WTC11 (cell line): ENCODE results near the gene IRF2BP2.

Source experiments
- CREM ChIP-seq: sonication (generic); formaldehyde crosslinking; IDR thresholded peaks from 2 replicates; pipeline ENCODE4 v1.8.1; 2022; ENCODE audit warnings: mild to moderate bottlenecking, missing genetic modification reagents, moderate library complexity
- FOXP1 ChIP-seq: sonication (generic); formaldehyde crosslinking; IDR thresholded peaks from 2 replicates; pipeline ENCODE4 v1.8.0; 2022; ENCODE audit warnings: missing genetic modification reagents, mild to moderate bottlenecking, moderate library complexity, borderline replicate concordance
- IRF2 ChIP-seq: sonication (generic); formaldehyde crosslinking; IDR thresholded peaks from 2 replicates; pipeline ENCODE4 v1.8.0; 2022; ENCODE audit warnings: low read depth, missing genetic modification reagents, borderline replicate concordance
- MYBL2 ChIP-seq: sonication (generic); formaldehyde crosslinking; IDR thresholded peaks from 2 replicates; pipeline ENCODE4 v1.8.1; 2023; ENCODE audit warnings: mild to moderate bottlenecking, moderate library complexity, missing genetic modification reagents
- SMAD3 ChIP-seq: sonication (generic); formaldehyde crosslinking; IDR thresholded peaks from 2 replicates; pipeline ENCODE4 v1.8.0; 2022; ENCODE audit warnings: missing genetic modification reagents, mild to moderate bottlenecking, borderline replicate concordance
- ZNF138 ChIP-seq: sonication (generic); formaldehyde crosslinking; conservative IDR thresholded peaks from 2 replicates; pipeline ENCODE4 v1.8.1; 2022; ENCODE audit warnings: mild to moderate bottlenecking, moderate library complexity, missing genetic modification reagents
- TF ChIP-seq, protein P1 (sequence below): fragments of 200-600 bp; IDR thresholded peaks from 2 replicates; pipeline ENCODE4 v1.8.0; 2022; ENCODE audit warnings: antibody characterized with exemption
- TF ChIP-seq, protein P2 (sequence below): sonication (generic); formaldehyde crosslinking; IDR thresholded peaks from 2 replicates; pipeline ENCODE4 v1.8.1; 2022; ENCODE audit warnings: low read depth, missing genetic modification reagents, borderline replicate concordance
- TF ChIP-seq, protein P3 (sequence below): sonication (generic); formaldehyde crosslinking; IDR thresholded peaks from 2 replicates; pipeline ENCODE4 v1.8.0; 2022; ENCODE audit warnings: mild to moderate bottlenecking, missing genetic modification reagents
- TF ChIP-seq, protein P4 (sequence below): sonication (generic); formaldehyde crosslinking; IDR thresholded peaks from 2 replicates; pipeline ENCODE4 v1.8.0; 2022; ENCODE audit warnings: mild to moderate bottlenecking, missing genetic modification reagents
- TF ChIP-seq, protein P5 (sequence below): sonication (generic); formaldehyde crosslinking; IDR thresholded peaks from 2 replicates; pipeline ENCODE4 v1.8.1; 2023; ENCODE audit warnings: mild to moderate bottlenecking, missing genetic modification reagents, borderline replicate concordance
- TF ChIP-seq, protein P6 (sequence below): sonication (generic); formaldehyde crosslinking; IDR thresholded peaks from 2 replicates; pipeline ENCODE4 v1.8.0; 2022; ENCODE audit warnings: mild to moderate bottlenecking, missing genetic modification reagents

DNA sequence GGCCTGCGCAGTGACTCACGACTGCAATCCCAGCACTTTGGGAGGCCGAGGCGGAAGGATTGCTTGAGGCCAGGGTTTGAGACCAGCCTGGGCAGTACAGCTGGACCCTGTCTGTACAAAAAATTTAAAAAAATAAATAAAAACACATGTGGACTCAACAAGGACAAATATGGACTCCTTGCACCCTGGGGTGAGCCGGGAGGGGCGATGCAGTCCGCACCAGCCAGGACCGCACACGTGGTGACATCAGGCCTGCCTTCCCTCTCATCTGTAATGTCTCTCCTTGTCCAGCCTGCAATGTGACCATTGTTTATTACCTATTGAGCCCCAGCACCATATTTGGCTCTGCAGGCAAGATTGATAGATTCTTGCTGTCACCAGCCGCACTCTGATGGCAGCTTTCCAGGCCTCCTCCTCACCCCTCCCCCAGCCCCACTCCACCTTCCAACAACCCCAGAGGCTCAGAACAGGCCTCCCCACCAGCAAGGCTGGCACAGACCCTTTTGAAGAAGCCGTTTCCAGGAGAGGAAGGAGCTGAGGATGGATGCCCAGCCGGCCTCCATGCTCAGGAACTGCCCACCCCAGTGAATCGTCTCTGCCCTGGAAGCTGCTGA is 55.2 kb downstream of the IRF2BP2 start:
- TF ChIP-seq, protein P1, sequence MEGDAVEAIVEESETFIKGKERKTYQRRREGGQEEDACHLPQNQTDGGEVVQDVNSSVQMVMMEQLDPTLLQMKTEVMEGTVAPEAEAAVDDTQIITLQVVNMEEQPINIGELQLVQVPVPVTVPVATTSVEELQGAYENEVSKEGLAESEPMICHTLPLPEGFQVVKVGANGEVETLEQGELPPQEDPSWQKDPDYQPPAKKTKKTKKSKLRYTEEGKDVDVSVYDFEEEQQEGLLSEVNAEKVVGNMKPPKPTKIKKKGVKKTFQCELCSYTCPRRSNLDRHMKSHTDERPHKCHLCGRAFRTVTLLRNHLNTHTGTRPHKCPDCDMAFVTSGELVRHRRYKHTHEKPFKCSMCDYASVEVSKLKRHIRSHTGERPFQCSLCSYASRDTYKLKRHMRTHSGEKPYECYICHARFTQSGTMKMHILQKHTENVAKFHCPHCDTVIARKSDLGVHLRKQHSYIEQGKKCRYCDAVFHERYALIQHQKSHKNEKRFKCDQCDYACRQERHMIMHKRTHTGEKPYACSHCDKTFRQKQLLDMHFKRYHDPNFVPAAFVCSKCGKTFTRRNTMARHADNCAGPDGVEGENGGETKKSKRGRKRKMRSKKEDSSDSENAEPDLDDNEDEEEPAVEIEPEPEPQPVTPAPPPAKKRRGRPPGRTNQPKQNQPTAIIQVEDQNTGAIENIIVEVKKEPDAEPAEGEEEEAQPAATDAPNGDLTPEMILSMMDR = no peak
- TF ChIP-seq, protein P2, sequence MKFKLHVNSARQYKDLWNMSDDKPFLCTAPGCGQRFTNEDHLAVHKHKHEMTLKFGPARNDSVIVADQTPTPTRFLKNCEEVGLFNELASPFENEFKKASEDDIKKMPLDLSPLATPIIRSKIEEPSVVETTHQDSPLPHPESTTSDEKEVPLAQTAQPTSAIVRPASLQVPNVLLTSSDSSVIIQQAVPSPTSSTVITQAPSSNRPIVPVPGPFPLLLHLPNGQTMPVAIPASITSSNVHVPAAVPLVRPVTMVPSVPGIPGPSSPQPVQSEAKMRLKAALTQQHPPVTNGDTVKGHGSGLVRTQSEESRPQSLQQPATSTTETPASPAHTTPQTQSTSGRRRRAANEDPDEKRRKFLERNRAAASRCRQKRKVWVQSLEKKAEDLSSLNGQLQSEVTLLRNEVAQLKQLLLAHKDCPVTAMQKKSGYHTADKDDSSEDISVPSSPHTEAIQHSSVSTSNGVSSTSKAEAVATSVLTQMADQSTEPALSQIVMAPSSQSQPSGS (CRISPR knock-in tag) = no peak
- no peak for TF ChIP-seq CREM (CRISPR knock-in tag)
- TF ChIP-seq MYBL2 (CRISPR knock-in tag) = no peak
- no peak for TF ChIP-seq SMAD3 (CRISPR knock-in tag)
- no peak for TF ChIP-seq FOXP1
- TF ChIP-seq, protein P3, sequence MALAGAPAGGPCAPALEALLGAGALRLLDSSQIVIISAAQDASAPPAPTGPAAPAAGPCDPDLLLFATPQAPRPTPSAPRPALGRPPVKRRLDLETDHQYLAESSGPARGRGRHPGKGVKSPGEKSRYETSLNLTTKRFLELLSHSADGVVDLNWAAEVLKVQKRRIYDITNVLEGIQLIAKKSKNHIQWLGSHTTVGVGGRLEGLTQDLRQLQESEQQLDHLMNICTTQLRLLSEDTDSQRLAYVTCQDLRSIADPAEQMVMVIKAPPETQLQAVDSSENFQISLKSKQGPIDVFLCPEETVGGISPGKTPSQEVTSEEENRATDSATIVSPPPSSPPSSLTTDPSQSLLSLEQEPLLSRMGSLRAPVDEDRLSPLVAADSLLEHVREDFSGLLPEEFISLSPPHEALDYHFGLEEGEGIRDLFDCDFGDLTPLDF = no peak
- TF ChIP-seq, protein P4, sequence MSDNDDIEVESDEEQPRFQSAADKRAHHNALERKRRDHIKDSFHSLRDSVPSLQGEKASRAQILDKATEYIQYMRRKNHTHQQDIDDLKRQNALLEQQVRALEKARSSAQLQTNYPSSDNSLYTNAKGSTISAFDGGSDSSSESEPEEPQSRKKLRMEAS (CRISPR knock-in tag) = no peak
- no peak for TF ChIP-seq ZNF138 (CRISPR knock-in tag)
- TF ChIP-seq, protein P5, sequence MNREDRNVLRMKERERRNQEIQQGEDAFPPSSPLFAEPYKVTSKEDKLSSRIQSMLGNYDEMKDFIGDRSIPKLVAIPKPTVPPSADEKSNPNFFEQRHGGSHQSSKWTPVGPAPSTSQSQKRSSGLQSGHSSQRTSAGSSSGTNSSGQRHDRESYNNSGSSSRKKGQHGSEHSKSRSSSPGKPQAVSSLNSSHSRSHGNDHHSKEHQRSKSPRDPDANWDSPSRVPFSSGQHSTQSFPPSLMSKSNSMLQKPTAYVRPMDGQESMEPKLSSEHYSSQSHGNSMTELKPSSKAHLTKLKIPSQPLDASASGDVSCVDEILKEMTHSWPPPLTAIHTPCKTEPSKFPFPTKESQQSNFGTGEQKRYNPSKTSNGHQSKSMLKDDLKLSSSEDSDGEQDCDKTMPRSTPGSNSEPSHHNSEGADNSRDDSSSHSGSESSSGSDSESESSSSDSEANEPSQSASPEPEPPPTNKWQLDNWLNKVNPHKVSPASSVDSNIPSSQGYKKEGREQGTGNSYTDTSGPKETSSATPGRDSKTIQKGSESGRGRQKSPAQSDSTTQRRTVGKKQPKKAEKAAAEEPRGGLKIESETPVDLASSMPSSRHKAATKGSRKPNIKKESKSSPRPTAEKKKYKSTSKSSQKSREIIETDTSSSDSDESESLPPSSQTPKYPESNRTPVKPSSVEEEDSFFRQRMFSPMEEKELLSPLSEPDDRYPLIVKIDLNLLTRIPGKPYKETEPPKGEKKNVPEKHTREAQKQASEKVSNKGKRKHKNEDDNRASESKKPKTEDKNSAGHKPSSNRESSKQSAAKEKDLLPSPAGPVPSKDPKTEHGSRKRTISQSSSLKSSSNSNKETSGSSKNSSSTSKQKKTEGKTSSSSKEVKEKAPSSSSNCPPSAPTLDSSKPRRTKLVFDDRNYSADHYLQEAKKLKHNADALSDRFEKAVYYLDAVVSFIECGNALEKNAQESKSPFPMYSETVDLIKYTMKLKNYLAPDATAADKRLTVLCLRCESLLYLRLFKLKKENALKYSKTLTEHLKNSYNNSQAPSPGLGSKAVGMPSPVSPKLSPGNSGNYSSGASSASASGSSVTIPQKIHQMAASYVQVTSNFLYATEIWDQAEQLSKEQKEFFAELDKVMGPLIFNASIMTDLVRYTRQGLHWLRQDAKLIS (CRISPR knock-in tag) = no peak
- no peak for TF ChIP-seq IRF2 (CRISPR knock-in tag)
- TF ChIP-seq, protein P6, sequence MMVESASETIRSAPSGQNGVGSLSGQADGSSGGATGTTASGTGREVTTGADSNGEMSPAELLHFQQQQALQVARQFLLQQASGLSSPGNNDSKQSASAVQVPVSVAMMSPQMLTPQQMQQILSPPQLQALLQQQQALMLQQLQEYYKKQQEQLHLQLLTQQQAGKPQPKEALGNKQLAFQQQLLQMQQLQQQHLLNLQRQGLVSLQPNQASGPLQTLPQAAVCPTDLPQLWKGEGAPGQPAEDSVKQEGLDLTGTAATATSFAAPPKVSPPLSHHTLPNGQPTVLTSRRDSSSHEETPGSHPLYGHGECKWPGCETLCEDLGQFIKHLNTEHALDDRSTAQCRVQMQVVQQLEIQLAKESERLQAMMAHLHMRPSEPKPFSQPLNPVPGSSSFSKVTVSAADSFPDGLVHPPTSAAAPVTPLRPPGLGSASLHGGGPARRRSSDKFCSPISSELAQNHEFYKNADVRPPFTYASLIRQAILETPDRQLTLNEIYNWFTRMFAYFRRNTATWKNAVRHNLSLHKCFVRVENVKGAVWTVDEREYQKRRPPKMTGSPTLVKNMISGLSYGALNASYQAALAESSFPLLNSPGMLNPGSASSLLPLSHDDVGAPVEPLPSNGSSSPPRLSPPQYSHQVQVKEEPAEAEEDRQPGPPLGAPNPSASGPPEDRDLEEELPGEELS = no peak
